AG04450 (cell line): Measurements from ENCODE around the gene ABCC5. TPM values are rescaled to one million over a fixed set of nuclear protein-coding genes. Genes with fewer than 3 reads are reported as not detected.

Source experiments
- CTCF ChIA-PET: fragments of 300-600, 350-600 bp; formaldehyde crosslinking; extraction: SDS; loops from one replicate; lab custom pipeline; 2022; ENCODE audit warnings: antibody characterized with exemption, inconsistent platforms; lab: Charles Lee
- POLR2A ChIA-PET: fragments of 350-600 bp; formaldehyde crosslinking; extraction: SDS; loops from one replicate; lab custom pipeline; 2021; ENCODE audit warnings: antibody characterized with exemption, inconsistent platforms; lab: Yijun Ruan, JAX
- DNase-seq: peaks from one replicate; pipeline ENCODE4 v3.0.0-alpha.2; 2011; ENCODE audit warnings: low read depth, low spot score
- H3K27ac ChIP-seq: one replicate; pipeline ENCODE4 v1.5.1; 2012; ENCODE audit warnings: low read depth, low read length, control low read depth
- H3K27me3 ChIP-seq: one replicate; pipeline ENCODE4 v1.6.0; 2012; ENCODE audit warnings: low read length; ENCODE audit not compliant: control insufficient read depth, insufficient read depth
- H3K4me3 ChIP-seq: 2 replicates; pipeline ENCODE4 v1.5.1; 2011; ENCODE audit warnings: mild to moderate bottlenecking, low read depth, low read length, control low read depth
- H3K9me3 ChIP-seq: 2 replicates; pipeline ENCODE4 v1.5.1; 2012; ENCODE audit warnings: low read length; ENCODE audit not compliant: control insufficient read depth, insufficient read depth
- polyA plus RNA-seq: library from polyadenylated mRNA; depleted of rRNA; stranded (reverse); fragments of >200 nt; gene quantifications from 2 replicates; pipeline ENCODE4 v1.2.3, GENCODE V29; 2011
- TF ChIP-seq, protein P1 (sequence below): IDR thresholded peaks from 2 replicates; pipeline ENCODE4 v1.5.1; 2011; ENCODE audit warnings: low read depth, low read length, control low read depth, inconsistent platforms

ABCC5 gene
- polyA plus RNA-seq, 1 experiment, result 30.6 TPM

DNA sequence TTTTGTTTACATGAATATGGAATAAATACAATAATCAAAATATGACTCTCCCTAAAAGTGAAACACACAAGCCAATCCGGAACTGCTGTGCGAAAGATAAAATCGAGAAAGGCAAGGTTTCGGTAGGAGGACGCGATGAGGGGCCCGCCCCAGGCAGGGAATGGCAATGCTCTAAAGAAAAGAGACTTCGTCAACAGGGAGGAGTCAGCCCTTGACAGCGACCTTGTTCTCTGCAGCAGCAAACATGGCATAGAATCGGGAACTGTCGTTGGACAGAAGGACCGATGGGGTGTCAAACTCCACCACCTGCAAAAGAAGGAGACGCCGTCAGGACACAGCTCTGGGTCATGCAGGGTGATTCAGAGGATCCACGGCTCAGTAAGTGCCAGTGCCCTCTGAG is 96.6 kb downstream of the ABCC5 start:
- no peaks in the 10 kb centered on the region; the same call in 1 of the 2 replicates for H3K9me3 ChIP-seq
- H3K27ac ChIP-seq, result no peak overlapping the region
- no peaks in the 10 kb centered on the region for H3K27me3 ChIP-seq
- TF ChIP-seq, protein P1, sequence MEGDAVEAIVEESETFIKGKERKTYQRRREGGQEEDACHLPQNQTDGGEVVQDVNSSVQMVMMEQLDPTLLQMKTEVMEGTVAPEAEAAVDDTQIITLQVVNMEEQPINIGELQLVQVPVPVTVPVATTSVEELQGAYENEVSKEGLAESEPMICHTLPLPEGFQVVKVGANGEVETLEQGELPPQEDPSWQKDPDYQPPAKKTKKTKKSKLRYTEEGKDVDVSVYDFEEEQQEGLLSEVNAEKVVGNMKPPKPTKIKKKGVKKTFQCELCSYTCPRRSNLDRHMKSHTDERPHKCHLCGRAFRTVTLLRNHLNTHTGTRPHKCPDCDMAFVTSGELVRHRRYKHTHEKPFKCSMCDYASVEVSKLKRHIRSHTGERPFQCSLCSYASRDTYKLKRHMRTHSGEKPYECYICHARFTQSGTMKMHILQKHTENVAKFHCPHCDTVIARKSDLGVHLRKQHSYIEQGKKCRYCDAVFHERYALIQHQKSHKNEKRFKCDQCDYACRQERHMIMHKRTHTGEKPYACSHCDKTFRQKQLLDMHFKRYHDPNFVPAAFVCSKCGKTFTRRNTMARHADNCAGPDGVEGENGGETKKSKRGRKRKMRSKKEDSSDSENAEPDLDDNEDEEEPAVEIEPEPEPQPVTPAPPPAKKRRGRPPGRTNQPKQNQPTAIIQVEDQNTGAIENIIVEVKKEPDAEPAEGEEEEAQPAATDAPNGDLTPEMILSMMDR, result no peak
- CTCF ChIA-PET, result no interaction called here
- DNase-seq, result no peak
- POLR2A ChIA-PET, result no interaction called here
- H3K4me3 ChIP-seq, result no peak overlapping the region

DNA sequence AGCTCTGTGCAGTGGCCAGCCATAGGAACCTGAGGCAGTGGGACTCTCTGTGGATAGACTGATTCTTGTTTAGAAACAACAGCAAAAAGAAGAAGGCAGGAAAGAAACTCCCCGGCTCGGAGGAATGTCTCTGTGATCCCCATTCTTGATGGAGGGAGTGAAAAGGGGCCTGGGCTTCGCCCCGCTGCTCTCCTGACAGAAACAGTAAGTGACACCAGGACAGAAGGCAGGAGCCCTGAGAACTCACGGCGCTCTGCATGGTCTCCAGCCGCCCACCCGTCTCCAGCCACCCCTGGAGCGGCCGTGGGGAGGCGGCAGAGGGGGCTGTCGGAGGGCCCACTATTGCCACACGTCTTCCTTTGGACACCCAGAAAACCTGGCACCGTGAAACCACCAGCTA is 97.3 kb downstream of the ABCC5 start:
- H3K9me3 ChIP-seq, result no peaks in the 10 kb centered on the region; the same call in 1 of the 2 replicates
- no peak for DNase-seq
- POLR2A ChIA-PET, result no interaction called here
- H3K27ac ChIP-seq, result no peak overlapping the region
- CTCF ChIA-PET, result no interaction called here
- TF ChIP-seq, protein P1, result no peak
- no peaks in the 10 kb centered on the region for H3K27me3 ChIP-seq
- no peak overlapping the region for H3K4me3 ChIP-seq

DNA sequence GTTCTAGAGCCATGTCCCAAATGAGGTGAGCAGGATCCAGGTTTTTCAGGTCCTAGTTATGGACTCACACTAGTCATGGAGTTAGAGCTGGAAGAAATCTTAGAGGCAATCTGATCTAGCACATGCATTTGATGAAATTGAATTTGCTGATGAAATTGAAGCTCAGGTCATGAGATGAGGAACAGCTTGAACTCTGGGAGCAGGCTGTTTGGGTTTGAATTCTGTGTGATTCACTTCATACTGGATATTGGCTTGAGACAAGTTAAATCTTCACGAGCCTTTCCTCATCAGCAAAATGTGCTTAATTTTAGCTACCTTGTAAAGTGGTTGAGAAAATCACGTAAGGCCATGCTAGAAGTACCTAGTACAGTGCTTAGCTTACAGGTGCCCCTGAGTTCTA is 99.5 kb downstream of the ABCC5 start:
- Histone ChIP-seq H3K9me3 (no peaks in the 10 kb centered on the region; the same call in 1 of the 2 replicates), H3K27me3 (no peaks in the 10 kb centered on the region), H3K27ac (no peak overlapping the region), H3K4me3 (no peak overlapping the region)
- ChIA-PET POLR2A (no interaction called here), CTCF (interaction anchor here (1.3 to 1.4 kb wide), 2 partner anchors 23 to 332 kb away, joined by 3 to 5 read pairs; partner anchors contain the start of gene EEF1AKMT4)
- TF ChIP-seq, protein P1, result no peak
- DNase-seq, result no peak

DNA sequence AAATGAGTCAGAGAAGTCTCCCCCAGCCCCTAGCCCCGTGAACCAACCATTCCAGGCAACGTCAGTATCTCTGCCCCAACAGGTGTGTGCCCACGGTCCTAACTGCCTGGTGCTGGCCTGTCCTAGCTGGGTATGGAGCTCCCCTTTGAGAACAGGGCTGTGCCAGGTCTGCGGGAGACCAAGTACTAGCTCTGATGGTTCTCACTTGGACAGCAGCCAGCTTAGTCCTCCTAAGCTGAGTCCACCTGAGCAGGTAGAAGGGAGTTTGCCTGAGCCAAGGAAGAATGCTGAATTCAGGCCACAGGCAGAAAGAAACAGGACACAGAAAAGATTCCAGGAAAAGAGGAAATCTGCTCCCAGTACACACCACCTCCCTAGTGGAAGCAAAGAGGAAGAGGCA is 99.9 kb downstream of the ABCC5 start:
- DNase-seq, result no peak
- TF ChIP-seq, protein P1, result no peak
- Histone ChIP-seq H3K27me3 (no peaks in the 10 kb centered on the region), H3K9me3 (no peaks in the 10 kb centered on the region; the same call in 1 of the 2 replicates), H3K27ac (no peak overlapping the region), H3K4me3 (no peak overlapping the region)
- CTCF ChIA-PET, result interaction anchor here (1.3 to 1.4 kb wide), 2 partner anchors 22 to 332 kb away, joined by 3 to 5 read pairs; partner anchors contain the start of gene EEF1AKMT4
- POLR2A ChIA-PET, result no interaction called here

DNA sequence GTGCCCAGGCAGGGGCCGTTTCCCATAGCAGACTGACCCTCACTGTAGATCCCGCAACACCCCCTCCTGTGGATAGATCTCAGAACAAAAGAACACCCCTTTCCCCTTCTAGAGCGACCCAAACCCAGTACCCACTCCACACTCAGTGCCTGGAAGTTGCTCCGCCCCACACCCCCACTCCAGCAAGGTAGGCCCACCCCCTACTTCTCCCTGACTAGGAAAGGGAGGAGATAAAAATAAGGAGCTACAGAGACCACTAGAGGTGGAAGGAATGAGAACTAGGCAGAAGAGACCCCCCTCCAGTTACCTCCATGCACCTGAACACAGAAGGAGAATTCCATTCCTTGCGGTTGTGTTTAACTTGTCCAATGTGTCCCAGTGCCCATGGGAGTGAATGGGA is 102.8 kb downstream of the ABCC5 start:
- ChIA-PET POLR2A (no interaction called here), CTCF (no interaction called here)
- TF ChIP-seq, protein P1, result no peak
- no peaks in the 10 kb centered on the region for H3K9me3 ChIP-seq
- H3K4me3 ChIP-seq, result no peak overlapping the region
- DNase-seq, result no peak
- H3K27ac ChIP-seq, result no peak overlapping the region
- no peaks in the 10 kb centered on the region for H3K27me3 ChIP-seq
